ENCODE results near the gene CDH4. TPM values are rescaled to one million over a fixed set of nuclear protein-coding genes. Genes with fewer than 3 reads are reported as not detected.

CDH4 gene
- total RNA-seq, 1 donor from 2014 or later = 12.1 TPM

GRCh38 chr20:61619751-61620150, 367.7 kb downstream of the CDH4 start:
- Histone ChIP-seq H3K36me3 (ENCODE audit: control insufficient read depth, insufficient read depth, low read length) (no peaks in the 10 kb centered on the region), H3K27me3 (ENCODE audit: control insufficient read depth, insufficient read depth, low read length) (no peaks in the 10 kb centered on the region), H3K4me3 (ENCODE audit: low read depth, low read length) (no peak overlapping the region)
- DNase-seq (ENCODE audit: low read depth) = no peak
- FAIRE-seq = no peak
- TF ChIP-seq CTCF (IDR thresholded peaks at IDR 0.05; ENCODE audit: insufficient read depth, low read length, severe bottlenecking) = no peak

- FAIRE-seq = no peak
- no peaks in the 10 kb centered on the region for H3K36me3 ChIP-seq (ENCODE audit: control insufficient read depth, insufficient read depth, low read length)
Measured at GRCh38 chr20:61620174-61620573, 368.1 kb downstream of the CDH4 start.

DNA sequence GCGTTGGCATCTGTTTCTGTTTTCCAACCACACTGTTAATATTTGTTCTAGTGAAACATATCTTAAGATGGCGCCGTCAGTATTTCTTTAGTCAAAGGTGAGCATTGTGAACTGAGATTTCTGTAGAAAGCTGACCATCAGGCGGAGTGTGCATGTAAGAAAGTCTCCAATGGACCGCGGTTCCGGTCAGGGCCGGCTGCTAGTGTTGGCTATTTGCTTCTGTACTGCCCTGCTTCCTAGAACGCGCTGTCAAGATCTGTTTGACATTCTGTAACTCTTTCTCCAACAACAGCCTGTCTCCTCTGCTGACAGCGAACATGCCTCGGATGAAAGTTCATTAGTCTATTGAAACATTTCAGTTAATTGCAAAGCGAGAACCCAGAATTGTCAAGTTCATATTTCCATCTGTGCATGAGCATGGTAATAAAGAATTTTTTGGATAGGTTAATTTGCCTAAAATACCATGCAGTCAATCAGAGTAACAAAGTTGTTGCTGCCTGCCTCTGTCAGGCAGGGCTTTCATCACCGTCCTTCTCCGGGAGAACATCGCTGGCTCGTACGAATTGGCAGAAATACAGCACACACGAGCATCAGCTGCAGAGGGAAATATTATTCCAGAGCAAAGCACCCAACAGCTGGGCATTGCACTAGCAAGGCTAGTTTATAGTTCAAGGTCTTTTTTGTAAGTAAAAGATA, 369.1 kb downstream of the CDH4 start:
- Histone ChIP-seq H3K4me3 (ENCODE audit: low read depth, low read length) (no peak overlapping the region), H3K36me3 (ENCODE audit: control insufficient read depth, insufficient read depth, low read length) (no peaks in the 10 kb centered on the region), H3K27me3 (ENCODE audit: control insufficient read depth, insufficient read depth, low read length) (no peaks in the 10 kb centered on the region)
- DNase-seq (ENCODE audit: low read depth) (no peak), FAIRE-seq (no peak)
- TF ChIP-seq CTCF (IDR thresholded peaks at IDR 0.05; ENCODE audit: insufficient read depth, low read length, severe bottlenecking) = no peak

More at GRCh38 chr20:61620174-61620573, 368.1 kb downstream of the CDH4 start:
- Histone ChIP-seq H3K27me3 (ENCODE audit: control insufficient read depth, insufficient read depth, low read length) (no peaks in the 10 kb centered on the region), H3K4me3 (ENCODE audit: low read depth, low read length) (no peak overlapping the region)
- DNase-seq (ENCODE audit: low read depth) = no peak
- no peak for TF ChIP-seq CTCF (IDR thresholded peaks at IDR 0.05; ENCODE audit: insufficient read depth, low read length, severe bottlenecking)

DNA sequence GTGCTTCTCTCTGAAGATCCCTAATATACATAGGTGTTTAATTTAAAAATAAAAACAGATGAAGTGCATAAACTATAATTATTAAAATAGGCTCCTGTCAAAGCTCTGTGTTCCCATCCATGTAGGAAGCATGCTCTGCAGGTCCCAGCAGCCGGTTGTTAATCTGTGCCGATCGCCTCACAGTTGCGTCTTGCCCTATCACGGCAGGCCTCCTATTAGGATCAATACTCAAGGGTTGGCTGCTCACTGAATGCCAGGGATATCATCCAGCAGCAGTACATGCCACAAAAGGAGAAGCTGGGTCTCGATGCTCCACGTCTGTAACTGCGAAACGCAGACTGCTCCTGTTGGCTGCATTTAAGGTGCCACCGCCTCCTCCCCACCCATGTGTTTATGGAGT, 369.8 kb downstream of the CDH4 start:
- no peak overlapping the region for H3K4me3 ChIP-seq (ENCODE audit: low read depth, low read length)
- no peak for DNase-seq (ENCODE audit: low read depth)
- FAIRE-seq = no peak
- H3K27me3 ChIP-seq (ENCODE audit: control insufficient read depth, insufficient read depth, low read length) = no peaks in the 10 kb centered on the region
- H3K36me3 ChIP-seq (ENCODE audit: control insufficient read depth, insufficient read depth, low read length) = no peaks in the 10 kb centered on the region
- no peak for TF ChIP-seq CTCF (IDR thresholded peaks at IDR 0.05; ENCODE audit: insufficient read depth, low read length, severe bottlenecking)

DNA sequence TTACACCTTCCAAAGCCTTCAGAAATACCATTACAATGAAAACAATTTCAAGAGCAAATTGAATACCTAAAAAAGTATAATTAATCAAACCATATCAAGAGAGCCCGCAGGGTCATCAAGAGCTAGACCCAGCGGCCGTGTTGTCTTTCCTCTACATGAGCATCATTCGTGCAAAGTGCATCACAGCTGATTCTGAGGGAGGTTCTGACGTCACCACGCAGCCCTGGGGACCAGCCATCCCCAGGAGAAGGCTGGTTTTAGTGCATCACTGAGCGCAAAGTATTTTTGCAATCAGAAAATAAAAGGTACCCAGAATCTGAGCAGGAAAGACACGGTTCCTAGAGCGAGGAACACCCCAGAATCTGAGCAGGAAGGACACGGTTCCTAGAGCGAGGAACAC, 371.4 kb downstream of the CDH4 start:
- DNase-seq (ENCODE audit: low read depth) = no peak
- FAIRE-seq = no peak
- no peak for TF ChIP-seq CTCF (IDR thresholded peaks at IDR 0.05; ENCODE audit: insufficient read depth, low read length, severe bottlenecking)
- Histone ChIP-seq H3K4me3 (ENCODE audit: low read depth, low read length) (no peak overlapping the region), H3K27me3 (ENCODE audit: control insufficient read depth, insufficient read depth, low read length) (no peaks in the 10 kb centered on the region), H3K36me3 (ENCODE audit: control insufficient read depth, insufficient read depth, low read length) (no peaks in the 10 kb centered on the region)

GRCh38 chr20:61625246-61625645, 373.2 kb downstream of the CDH4 start:
- no peak for TF ChIP-seq CTCF (IDR thresholded peaks at IDR 0.05; ENCODE audit: insufficient read depth, low read length, severe bottlenecking)
- FAIRE-seq (no peak), DNase-seq (ENCODE audit: low read depth) (no peak)
- H3K27me3 ChIP-seq (ENCODE audit: control insufficient read depth, insufficient read depth, low read length) = no peaks in the 10 kb centered on the region
- H3K4me3 ChIP-seq (ENCODE audit: low read depth, low read length) = no peak overlapping the region
- no peaks in the 10 kb centered on the region for H3K36me3 ChIP-seq (ENCODE audit: control insufficient read depth, insufficient read depth, low read length)
